Activated CD4-positive, alpha-beta T cell treated with anti-CD3 and anti-CD28 coated beads for 24 hours (primary cell): ENCODE measurements around the gene CP.

Experiments
- DNase-seq, 2 donors: peaks; one replicate each; pipeline ENCODE4 v3.0.0-alpha.2; 2020; ENCODE audit warnings: low read depth in 2 of 2

Gene CP

GRCh38 chr3:149122721-149123578, 98.7 kb downstream of the CP start:
- DNase-seq: no peak
